Choroid plexus epithelial cell (primary cell): ENCODE data around the gene TRAPPC11.

ENCODE experiments used
- DNase-seq: peaks from one replicate; pipeline ENCODE4 v3.0.0-alpha.2; 2010; ENCODE audit warnings: low read depth
- H3K4me3 ChIP-seq: 2 replicates; pipeline ENCODE4 v1.5.1; 2011; ENCODE audit warnings: low read depth, mild to moderate bottlenecking, control low read depth, low read length, moderate library complexity
- TF ChIP-seq, protein P1 (sequence below): conservative IDR thresholded peaks from 2 replicates; pipeline ENCODE4 v1.5.1; 2011; ENCODE audit warnings: low read depth, mild to moderate bottlenecking, control low read depth, inconsistent platforms, low read length, moderate library complexity

TRAPPC11 gene

GRCh38 chr4:183688216-183688615 is 29.1 kb downstream of the TRAPPC11 start:
- no peak for DNase-seq
- H3K4me3 ChIP-seq, result no peak overlapping the region
- TF ChIP-seq, protein P1, sequence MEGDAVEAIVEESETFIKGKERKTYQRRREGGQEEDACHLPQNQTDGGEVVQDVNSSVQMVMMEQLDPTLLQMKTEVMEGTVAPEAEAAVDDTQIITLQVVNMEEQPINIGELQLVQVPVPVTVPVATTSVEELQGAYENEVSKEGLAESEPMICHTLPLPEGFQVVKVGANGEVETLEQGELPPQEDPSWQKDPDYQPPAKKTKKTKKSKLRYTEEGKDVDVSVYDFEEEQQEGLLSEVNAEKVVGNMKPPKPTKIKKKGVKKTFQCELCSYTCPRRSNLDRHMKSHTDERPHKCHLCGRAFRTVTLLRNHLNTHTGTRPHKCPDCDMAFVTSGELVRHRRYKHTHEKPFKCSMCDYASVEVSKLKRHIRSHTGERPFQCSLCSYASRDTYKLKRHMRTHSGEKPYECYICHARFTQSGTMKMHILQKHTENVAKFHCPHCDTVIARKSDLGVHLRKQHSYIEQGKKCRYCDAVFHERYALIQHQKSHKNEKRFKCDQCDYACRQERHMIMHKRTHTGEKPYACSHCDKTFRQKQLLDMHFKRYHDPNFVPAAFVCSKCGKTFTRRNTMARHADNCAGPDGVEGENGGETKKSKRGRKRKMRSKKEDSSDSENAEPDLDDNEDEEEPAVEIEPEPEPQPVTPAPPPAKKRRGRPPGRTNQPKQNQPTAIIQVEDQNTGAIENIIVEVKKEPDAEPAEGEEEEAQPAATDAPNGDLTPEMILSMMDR, result no peak

DNA sequence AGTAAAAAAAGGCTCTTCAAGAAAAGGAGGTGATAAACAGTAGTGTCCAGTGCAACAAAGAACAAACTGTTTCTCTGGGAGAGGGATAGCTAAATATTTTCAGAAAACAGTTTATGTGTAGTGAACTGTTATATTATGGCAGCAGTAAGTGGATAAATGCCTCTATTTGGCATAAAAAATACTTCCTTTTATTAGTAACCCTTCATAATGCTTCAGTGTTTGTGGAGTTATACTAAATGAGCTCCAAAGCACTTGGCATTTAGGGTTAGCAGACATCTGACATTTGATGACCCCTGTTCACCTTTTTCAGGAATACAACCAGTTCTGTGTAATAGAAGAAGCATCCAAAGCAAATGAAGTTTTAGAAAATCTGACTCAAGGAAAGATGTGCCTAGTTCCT is 31.9 kb downstream of the TRAPPC11 start:
- no peak overlapping the region for H3K4me3 ChIP-seq
- no peak for DNase-seq
- TF ChIP-seq, protein P1, result no peak

GRCh38 chr4:183691897-183692296 is 32.8 kb downstream of the TRAPPC11 start:
- TF ChIP-seq, protein P1, result no peak
- no peak for DNase-seq
- no peak overlapping the region for H3K4me3 ChIP-seq

- DNase-seq, result no peak
- TF ChIP-seq, protein P1, result no peak
- no peak overlapping the region for H3K4me3 ChIP-seq
Measured at GRCh38 chr4:183698909-183699308, 39.8 kb downstream of the TRAPPC11 start.

DNA sequence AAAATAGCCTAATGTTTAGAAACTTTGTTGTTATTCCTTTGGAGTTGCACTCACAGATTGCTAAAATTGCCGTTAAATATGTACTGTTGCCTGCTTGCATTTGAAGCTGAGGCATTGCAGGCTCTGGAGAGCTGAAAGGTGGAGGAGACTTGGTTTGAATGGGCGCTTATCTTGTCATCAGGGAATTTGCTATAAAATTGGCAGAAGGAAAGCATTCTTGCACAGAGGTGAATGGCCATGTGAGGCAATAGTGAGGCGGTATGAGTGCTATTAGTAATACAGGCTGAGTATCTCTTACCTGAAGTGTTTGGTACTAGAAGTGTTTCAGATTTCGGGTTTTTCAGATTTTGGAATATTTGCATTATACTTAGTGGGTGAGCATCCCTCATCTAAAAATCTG is 41.3 kb downstream of the TRAPPC11 start:
- H3K4me3 ChIP-seq, result no peak overlapping the region
- TF ChIP-seq, protein P1, result no peak
- no peak for DNase-seq

- H3K4me3 ChIP-seq, result no peak overlapping the region
- DNase-seq, result no peak
- TF ChIP-seq, protein P1, result no peak
Measured at GRCh38 chr4:183702492-183702891, 43.4 kb downstream of the TRAPPC11 start.

DNA sequence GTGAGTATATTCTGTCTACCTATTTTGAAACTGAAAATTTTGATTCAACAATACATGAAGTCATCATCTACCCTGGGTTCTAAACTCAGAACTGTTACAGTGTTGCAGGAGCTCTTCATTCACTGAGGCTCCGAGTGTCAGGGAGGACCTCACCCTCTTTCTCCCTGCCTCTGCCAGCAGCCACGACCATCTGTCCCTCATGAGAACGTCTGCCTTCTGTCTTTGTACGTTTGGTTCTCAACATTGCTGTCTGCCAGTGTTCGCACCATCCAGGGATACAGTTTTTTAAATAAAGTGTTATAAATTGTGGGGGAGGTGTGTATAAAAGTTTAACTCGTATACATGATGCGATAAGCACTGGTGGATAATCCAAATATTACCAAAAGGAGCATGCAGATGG is 55.5 kb downstream of the TRAPPC11 start:
- no peak overlapping the region for H3K4me3 ChIP-seq
- TF ChIP-seq, protein P1, result no peak
- DNase-seq, result no peak
